HG03558 (cell line): Measurements from ENCODE around the gene HOXB2.

Experiments
- ATAC-seq: cut with Tn5 transposase; IDR thresholded peaks from one replicate; pipeline ENCODE4 v1.9.1; 2021; ENCODE audit warnings: moderate number of reproducible peaks; ENCODE audit not compliant: unreplicated experiment; ENCODE audit errors: extremely low read depth

HOXB2 gene

DNA sequence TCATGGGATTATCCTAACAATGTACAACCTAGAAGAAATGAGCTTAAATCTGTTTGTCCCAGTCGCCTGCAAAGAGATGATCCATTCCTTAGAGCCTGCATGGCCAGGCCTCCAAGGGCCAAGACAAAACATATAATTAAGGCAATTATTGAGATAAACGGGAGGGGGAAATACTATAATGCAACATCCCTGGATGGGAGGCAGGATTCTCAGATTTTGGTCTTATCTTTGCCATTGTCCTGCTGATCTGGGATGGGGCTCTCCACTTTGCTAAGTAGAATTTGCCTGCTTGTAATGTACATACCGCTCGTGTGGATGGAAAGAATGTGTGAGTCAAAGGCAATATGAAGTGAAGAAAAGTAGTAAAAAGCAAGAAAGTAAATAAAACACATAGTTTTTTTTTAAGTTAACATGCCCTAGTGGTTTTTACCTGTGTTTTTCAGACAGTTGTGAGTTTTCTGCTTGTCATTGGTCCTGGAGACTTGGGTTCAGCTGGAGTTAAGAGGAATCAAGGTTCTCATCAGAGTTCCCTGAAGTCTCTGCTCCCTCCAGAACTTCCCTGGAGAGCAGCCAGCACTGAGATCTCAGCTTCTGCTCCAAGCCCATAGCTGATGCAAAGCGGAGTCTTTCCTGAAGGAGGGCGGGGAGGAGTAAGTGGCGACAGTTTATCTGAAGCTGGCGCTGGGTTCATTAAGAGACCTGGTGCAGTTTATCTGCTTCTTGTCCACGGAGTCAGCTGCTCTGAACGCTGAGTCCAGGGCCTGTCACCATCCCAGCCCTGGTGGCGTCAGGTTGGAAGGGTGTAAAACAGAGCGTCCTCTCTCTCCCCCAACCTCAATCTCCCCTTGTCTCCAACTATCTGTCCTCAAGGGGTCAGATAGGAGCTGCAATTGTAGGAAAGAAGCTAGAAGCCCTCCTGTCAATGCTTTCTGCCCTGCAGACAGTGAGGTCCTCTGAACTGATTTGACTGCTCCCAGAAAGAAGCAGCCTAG is 44.2 kb downstream of the HOXB2 start:
- ATAC-seq: no peak

DNA sequence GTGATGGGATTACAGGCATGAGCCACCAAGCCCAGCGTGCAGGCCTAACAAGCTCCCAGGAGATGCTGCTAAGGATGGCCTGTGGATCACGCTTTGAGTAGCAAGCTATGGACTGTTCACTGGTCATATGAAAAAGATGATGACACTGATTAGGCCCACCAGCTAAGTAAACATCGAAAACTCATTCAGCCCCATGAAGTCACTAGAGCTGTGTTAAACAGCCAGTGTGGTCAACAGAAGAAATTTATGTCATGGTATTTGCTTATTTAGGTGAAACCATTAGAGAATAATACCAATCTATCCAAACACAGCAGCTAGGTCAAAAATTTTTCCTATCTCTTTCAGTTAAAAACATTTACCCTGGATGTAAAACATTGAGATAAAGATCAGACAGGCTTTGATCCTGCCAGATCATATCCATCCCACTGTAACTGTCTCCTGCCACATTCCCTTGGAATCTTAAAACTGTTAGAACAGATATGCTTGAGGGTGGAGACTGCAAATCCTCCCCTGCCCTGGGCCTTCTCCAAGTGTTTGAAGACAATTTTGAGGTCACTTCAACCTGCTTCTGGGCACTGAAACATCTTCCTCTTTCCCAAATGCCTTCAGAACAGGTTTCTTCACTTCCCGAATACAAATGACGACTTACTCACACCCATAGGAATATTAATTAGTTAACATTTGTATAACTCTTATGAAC is 45.0 kb downstream of the HOXB2 start:
- no peak for ATAC-seq

DNA sequence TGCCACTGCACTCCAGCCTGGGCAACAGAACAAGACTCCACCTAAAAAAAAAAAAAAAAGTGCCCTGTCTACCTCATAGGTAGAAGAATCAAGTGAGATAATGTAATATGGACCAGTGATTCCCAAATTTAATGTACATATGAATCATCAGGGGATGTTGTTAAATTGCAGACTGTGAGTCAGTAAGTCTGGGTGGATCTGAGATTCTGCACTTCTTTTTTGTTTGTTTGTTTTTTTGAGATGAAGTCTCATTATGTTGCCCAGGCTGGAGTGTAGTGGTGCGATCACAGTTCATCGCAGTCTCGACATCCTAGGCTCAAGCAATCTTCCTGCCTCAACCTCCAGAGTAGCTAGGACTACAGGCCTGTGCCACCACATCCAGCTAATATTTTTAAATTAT is 45.7 kb downstream of the HOXB2 start:
- no peak for ATAC-seq

DNA sequence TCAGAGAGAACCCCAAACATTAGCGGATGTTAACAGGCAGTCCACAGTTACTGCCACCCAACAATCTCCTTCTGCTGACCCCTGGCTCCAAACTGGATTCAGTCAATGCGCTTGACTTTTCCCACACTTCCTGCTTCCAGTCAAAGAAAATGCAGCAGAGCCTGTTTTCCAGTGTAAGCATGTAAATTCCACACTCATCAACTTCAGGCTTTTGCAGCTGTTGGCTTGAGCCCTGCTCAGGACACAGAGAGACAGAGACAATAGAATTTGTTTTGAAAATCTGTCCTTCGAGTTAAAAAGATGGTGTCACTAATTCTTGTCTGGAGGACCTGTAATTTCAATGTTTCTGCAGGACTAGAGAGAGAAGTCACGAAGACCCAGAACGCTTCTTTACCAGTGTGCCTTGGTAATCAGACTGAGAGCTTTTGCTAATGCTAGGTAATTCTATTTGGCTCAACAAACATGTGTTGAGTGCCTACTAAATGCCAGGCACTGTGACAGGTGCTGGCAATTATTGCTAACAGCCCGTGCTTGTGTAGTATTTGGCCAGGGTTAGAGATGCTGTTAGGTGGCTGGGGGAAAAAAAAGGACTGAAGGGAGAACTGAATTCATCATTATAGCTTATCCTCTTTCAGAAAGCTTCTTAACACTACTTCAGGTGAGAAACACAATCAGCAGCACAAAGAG is 46.6 kb downstream of the HOXB2 start:
- ATAC-seq: no peak

DNA sequence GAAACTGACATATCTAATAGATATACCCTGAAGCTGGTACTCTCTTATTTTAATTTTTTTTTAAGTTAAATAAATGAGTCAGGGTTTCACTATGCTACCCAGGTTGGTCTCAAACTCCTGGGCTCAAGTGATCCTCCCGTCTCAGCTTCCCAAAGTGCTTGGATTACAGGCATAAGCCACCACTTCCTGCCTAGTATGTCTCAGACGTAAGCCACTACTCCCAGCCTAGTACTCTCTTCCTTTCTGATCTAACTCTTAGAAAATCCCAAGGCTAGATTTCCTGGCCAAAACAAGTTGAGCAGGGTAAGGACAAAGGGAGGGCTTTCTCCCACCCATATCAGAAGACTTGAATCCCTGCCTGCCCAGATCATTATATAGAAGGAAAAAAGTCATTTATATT is 47.8 kb downstream of the HOXB2 start:
- ATAC-seq: no peak

DNA sequence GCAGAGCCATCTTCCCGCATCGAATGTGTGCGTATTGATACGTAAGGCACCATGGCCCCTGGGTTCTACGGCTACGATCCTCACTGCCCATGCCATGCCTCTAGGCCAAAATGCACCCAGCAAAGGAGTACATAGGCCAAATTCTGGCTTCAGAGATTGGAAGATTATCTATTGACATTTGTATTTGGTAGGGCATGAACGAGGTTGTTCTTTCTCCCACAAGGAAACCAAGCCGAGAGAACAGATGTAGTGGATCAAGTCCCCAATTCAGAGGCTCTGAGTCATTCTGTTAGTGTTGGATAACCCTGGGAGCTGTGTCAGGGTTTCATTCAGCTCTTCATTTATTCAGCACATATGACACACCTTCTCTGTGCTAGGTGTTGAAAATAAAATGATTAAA is 50.6 kb downstream of the HOXB2 start:
- ATAC-seq: no peak
